ENCODE measurements around the gene DMRTC2.

Gene DMRTC2

DNA sequence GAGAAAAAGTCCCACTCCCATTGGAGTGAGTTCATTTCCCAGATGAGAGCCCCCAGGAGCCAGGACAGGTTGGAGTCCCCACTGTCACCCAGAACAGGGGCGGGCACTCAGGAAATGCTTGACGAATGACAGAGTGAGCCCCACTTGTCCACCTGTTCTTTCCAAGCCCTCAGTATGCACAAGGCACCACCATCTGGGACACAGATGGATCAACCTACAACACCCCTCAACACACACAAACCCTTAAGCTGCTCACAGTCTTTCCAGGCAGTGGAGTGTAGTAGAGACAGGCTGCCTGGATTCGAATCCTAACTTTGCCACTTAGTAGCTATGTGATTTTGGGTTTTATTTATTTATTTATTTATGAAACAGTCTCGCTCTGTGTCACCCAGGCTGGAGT lies 46.1 kb downstream of the DMRTC2 start:
- Histone ChIP-seq H3K4me1 (ENCODE audit: control insufficient read depth in 2 of 2, insufficient read depth in 1 of 2, low read depth in 1 of 2, low read length in 2 of 2) (no peaks in the 10 kb centered on the region), H3K4ac (ENCODE audit: low read length) (no peak overlapping the region), H3K4me2 (ENCODE audit: insufficient read depth, low read length, poor library complexity, severe bottlenecking) (no peak overlapping the region), H2AK5ac (ENCODE audit: low read depth, low read length) (no peak overlapping the region), H4K91ac (ENCODE audit: low read depth, low read length, poor library complexity) (no peak overlapping the region), H3K79me1 (ENCODE audit: low read depth, low read length) (peaks cover 6% of the 10 kb centered on the region), H4K8ac (ENCODE audit: low read depth, low read length) (no peak overlapping the region), H2BK15ac (ENCODE audit: low read length) (no peak overlapping the region), H2BK12ac (ENCODE audit: low read length) (no peak overlapping the region), H2BK5ac (ENCODE audit: low read length) (no peak overlapping the region), H3K9me3 (replicated peaks in 1 of 2; ENCODE audit: control insufficient read depth in 2 of 2, insufficient read depth in 1 of 2, low read depth in 1 of 2, low read length in 2 of 2) (no peaks in the 10 kb centered on the region), H3K14ac (ENCODE audit: low read length) (no peak overlapping the region), H3K27ac (replicated peaks; ENCODE audit: low read length) (no peak overlapping the region), H2AFZ (ENCODE audit: low read length) (no peak overlapping the region), H3K36me3 (replicated peaks in 1 of 2; ENCODE audit: control insufficient read depth in 2 of 2, insufficient read depth in 2 of 2, low read length in 2 of 2) (peaks cover 14 to 21% of the 10 kb centered on the region in 2 donors), H3K4me3 (ENCODE audit: low read length in 2 of 2) (no peak overlapping the region), H2BK120ac (ENCODE audit: low read depth, low read length) (no peak overlapping the region), H3K18ac (ENCODE audit: low read length) (no peak overlapping the region), H3K9ac (ENCODE audit: low read depth, low read length, poor library complexity) (no peak overlapping the region), H3K27me3 (ENCODE audit: control insufficient read depth in 3 of 3, insufficient read depth in 3 of 3, low read depth in 1 of 3, low read length in 3 of 3) (no peaks in the 10 kb centered on the region), H3K23ac (ENCODE audit: low read depth, low read length, poor library complexity) (no peak overlapping the region)
- DNase-seq (ENCODE audit: low spot score), result no peak
- no CpG with 5 or more reads among the region's 4 CpGs for WGBS, 2 donors (ENCODE audit: extremely low coverage in 2 of 2, insufficient read length in 2 of 2, insufficient replicate concordance in 1 of 2)

DNA sequence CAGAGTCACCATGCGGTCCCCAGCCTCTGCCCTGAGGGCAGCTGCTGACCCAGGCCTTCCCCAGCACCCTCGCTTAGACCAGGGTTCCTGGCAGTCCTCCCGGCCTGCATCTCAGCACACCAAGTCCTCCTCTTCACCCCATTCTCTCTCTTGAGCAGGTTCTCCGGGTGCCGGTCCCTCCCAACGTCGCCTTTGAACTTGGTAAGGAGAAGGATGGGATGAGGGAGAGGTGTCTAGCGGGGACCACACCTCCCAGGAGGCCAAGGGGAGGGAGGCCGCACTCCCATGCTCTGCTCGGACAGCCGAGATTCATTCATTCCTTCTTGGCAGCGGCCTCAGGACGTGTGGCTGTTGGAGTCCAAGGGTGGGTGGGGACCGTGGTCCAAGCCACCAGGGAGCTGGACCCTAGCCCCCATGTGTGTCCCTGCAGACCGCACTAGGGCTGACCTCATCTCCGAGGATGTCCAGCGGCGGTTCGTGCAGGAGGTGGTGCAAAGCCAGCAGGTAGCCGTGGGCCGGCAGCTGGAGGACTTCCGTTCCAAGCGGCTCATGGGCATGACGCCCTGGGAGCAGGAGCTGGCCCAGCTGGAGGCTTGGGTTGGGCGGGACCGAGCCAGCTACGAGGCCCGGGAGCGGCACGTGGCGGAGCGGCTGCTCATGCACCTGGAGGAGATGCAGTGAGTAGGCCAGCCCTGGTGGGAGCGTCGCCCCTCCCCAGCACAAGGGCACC lies 47.5 kb downstream of the DMRTC2 start:
- Histone ChIP-seq H3K14ac (ENCODE audit: low read length) (no peak overlapping the region), H3K4me3 (ENCODE audit: low read length in 2 of 2) (no peak overlapping the region), H3K4me2 (ENCODE audit: insufficient read depth, low read length, poor library complexity, severe bottlenecking) (no peak overlapping the region), H3K27me3 (ENCODE audit: control insufficient read depth in 3 of 3, insufficient read depth in 3 of 3, low read depth in 1 of 3, low read length in 3 of 3) (no peaks in the 10 kb centered on the region), H2BK12ac (ENCODE audit: low read length) (no peak overlapping the region), H3K9ac (ENCODE audit: low read depth, low read length, poor library complexity) (no peak overlapping the region), H4K91ac (ENCODE audit: low read depth, low read length, poor library complexity) (no peak overlapping the region), H2BK120ac (ENCODE audit: low read depth, low read length) (no peak overlapping the region), H2BK5ac (ENCODE audit: low read length) (peak overlapping the region; percentile 53), H3K27ac (replicated peaks; ENCODE audit: low read length) (no peak overlapping the region), H3K36me3 (replicated peaks in 1 of 2; ENCODE audit: control insufficient read depth in 2 of 2, insufficient read depth in 2 of 2, low read length in 2 of 2) (peaks cover 14 to 22% of the 10 kb centered on the region in 2 donors), H4K8ac (ENCODE audit: low read depth, low read length) (no peak overlapping the region), H3K23ac (ENCODE audit: low read depth, low read length, poor library complexity) (peak overlapping the region; percentile 55), H3K9me3 (replicated peaks in 1 of 2; ENCODE audit: control insufficient read depth in 2 of 2, insufficient read depth in 1 of 2, low read depth in 1 of 2, low read length in 2 of 2) (no peaks in the 10 kb centered on the region), H2BK15ac (ENCODE audit: low read length) (no peak overlapping the region), H2AK5ac (ENCODE audit: low read depth, low read length) (no peak overlapping the region), H3K79me1 (ENCODE audit: low read depth, low read length) (peaks cover 6% of the 10 kb centered on the region), H3K18ac (ENCODE audit: low read length) (no peak overlapping the region), H3K4ac (ENCODE audit: low read length) (no peak overlapping the region), H3K4me1 (ENCODE audit: control insufficient read depth in 2 of 2, insufficient read depth in 1 of 2, low read depth in 1 of 2, low read length in 2 of 2) (no peaks in the 10 kb centered on the region), H2AFZ (ENCODE audit: low read length) (no peak overlapping the region)
- WGBS, 2 donors (ENCODE audit: extremely low coverage in 2 of 2, insufficient read length in 2 of 2, insufficient replicate concordance in 1 of 2), result no CpG with 5 or more reads among the region's 34 CpGs
- no peak for DNase-seq (ENCODE audit: low spot score)

DNA sequence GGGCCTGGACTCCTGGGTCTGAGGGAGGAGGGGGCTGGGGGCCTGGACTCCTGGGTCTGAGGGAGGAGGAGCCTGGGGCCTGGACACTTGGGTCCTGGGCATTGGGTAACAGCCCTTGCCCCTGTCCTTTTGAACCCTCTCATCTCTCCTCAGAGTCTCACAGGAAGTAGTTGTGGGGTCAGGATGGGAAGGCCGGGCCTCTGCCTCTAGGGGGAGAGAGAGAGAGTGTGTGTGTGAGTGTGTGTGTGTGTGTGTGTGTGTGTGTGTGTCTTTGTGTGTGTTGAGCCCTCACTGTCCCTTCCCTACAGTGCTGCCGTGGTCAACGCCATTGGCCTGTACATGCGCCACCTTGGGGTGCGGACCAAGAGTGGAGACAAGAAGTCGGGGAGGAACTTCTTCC lies 49.1 kb downstream of the DMRTC2 start:
- Histone ChIP-seq H3K27ac (replicated peaks; ENCODE audit: low read length) (no peak overlapping the region), H3K9ac (ENCODE audit: low read depth, low read length, poor library complexity) (no peak overlapping the region), H3K18ac (ENCODE audit: low read length) (no peak overlapping the region), H3K4me2 (ENCODE audit: insufficient read depth, low read length, poor library complexity, severe bottlenecking) (no peak overlapping the region), H2BK15ac (ENCODE audit: low read length) (no peak overlapping the region), H3K9me3 (replicated peaks in 1 of 2; ENCODE audit: control insufficient read depth in 2 of 2, insufficient read depth in 1 of 2, low read depth in 1 of 2, low read length in 2 of 2) (no peaks in the 10 kb centered on the region), H3K36me3 (replicated peaks in 1 of 2; ENCODE audit: control insufficient read depth in 2 of 2, insufficient read depth in 2 of 2, low read length in 2 of 2) (peaks cover 19 to 33% of the 10 kb centered on the region in 2 donors), H2BK5ac (ENCODE audit: low read length) (no peak overlapping the region), H2BK120ac (ENCODE audit: low read depth, low read length) (no peak overlapping the region), H3K4me3 (ENCODE audit: low read length in 2 of 2) (no peak overlapping the region), H3K4me1 (ENCODE audit: control insufficient read depth in 2 of 2, insufficient read depth in 1 of 2, low read depth in 1 of 2, low read length in 2 of 2) (no peaks in the 10 kb centered on the region), H3K4ac (ENCODE audit: low read length) (no peak overlapping the region), H2AFZ (ENCODE audit: low read length) (no peak overlapping the region), H3K79me1 (ENCODE audit: low read depth, low read length) (peaks cover 6% of the 10 kb centered on the region), H3K14ac (ENCODE audit: low read length) (no peak overlapping the region), H4K91ac (ENCODE audit: low read depth, low read length, poor library complexity) (no peak overlapping the region), H2BK12ac (ENCODE audit: low read length) (no peak overlapping the region), H2AK5ac (ENCODE audit: low read depth, low read length) (no peak overlapping the region), H3K23ac (ENCODE audit: low read depth, low read length, poor library complexity) (peak overlapping the region; percentile 25), H3K27me3 (ENCODE audit: control insufficient read depth in 3 of 3, insufficient read depth in 3 of 3, low read depth in 1 of 3, low read length in 3 of 3) (no peaks in the 10 kb centered on the region), H4K8ac (ENCODE audit: low read depth, low read length) (no peak overlapping the region)
- WGBS, 2 donors (ENCODE audit: extremely low coverage in 2 of 2, insufficient read length in 2 of 2, insufficient replicate concordance in 1 of 2), result no CpG with 5 or more reads among the region's 6 CpGs
- DNase-seq (ENCODE audit: low spot score), result no peak

DNA sequence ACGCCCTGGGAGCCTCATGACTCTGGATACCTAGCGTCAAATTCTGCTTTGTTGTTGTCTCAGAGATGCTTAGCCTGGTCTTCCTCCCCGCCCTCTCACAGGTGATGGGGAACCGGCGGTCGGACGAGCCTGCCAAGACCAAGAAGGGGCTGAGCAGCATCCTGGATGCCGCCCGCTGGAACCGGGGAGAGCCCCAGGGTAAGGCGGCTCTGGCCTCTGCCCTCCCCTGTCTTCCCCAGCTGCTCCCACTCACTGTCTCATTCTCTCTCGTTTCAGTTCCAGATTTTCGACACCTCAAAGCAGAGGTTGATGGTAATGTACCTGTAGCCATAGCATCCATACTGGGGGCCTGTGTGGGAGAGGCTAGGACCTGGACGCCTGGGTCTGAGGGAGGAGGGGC lies 49.5 kb downstream of the DMRTC2 start:
- no peak overlapping the region for H3K18ac ChIP-seq (ENCODE audit: low read length)
- H3K14ac ChIP-seq (ENCODE audit: low read length), result no peak overlapping the region
- no peaks in the 10 kb centered on the region for H3K9me3 ChIP-seq (replicated peaks in 1 of 2; ENCODE audit: control insufficient read depth in 2 of 2, insufficient read depth in 1 of 2, low read depth in 1 of 2, low read length in 2 of 2)
- H2BK12ac ChIP-seq (ENCODE audit: low read length), result no peak overlapping the region
- H3K27me3 ChIP-seq (ENCODE audit: control insufficient read depth in 3 of 3, insufficient read depth in 3 of 3, low read depth in 1 of 3, low read length in 3 of 3), result no peaks in the 10 kb centered on the region
- no peak overlapping the region for H2AK5ac ChIP-seq (ENCODE audit: low read depth, low read length)
- H3K4me1 ChIP-seq (ENCODE audit: control insufficient read depth in 2 of 2, insufficient read depth in 1 of 2, low read depth in 1 of 2, low read length in 2 of 2), result no peaks in the 10 kb centered on the region
- no peak overlapping the region for H4K8ac ChIP-seq (ENCODE audit: low read depth, low read length)
- H3K4ac ChIP-seq (ENCODE audit: low read length), result no peak overlapping the region
- no peak overlapping the region for H3K4me2 ChIP-seq (ENCODE audit: insufficient read depth, low read length, poor library complexity, severe bottlenecking)
- H3K79me1 ChIP-seq (ENCODE audit: low read depth, low read length), result peaks cover 6% of the 10 kb centered on the region
- no peak overlapping the region for H3K9ac ChIP-seq (ENCODE audit: low read depth, low read length, poor library complexity)
- no peak overlapping the region for H3K27ac ChIP-seq (replicated peaks; ENCODE audit: low read length)
- H3K23ac ChIP-seq (ENCODE audit: low read depth, low read length, poor library complexity), result peak overlapping the region; percentile 25
- no peak overlapping the region for H3K4me3 ChIP-seq (ENCODE audit: low read length in 2 of 2)
- no peak overlapping the region for H2BK15ac ChIP-seq (ENCODE audit: low read length)
- H2BK5ac ChIP-seq (ENCODE audit: low read length), result no peak overlapping the region
- peaks cover 17 to 31% of the 10 kb centered on the region in 2 donors for H3K36me3 ChIP-seq (replicated peaks in 1 of 2; ENCODE audit: control insufficient read depth in 2 of 2, insufficient read depth in 2 of 2, low read length in 2 of 2)
- no CpG with 5 or more reads among the region's 14 CpGs for WGBS, 2 donors (ENCODE audit: extremely low coverage in 2 of 2, insufficient read length in 2 of 2, insufficient replicate concordance in 1 of 2)
- H2AFZ ChIP-seq (ENCODE audit: low read length), result no peak overlapping the region
- no peak overlapping the region for H4K91ac ChIP-seq (ENCODE audit: low read depth, low read length, poor library complexity)
- no peak overlapping the region for H2BK120ac ChIP-seq (ENCODE audit: low read depth, low read length)
- DNase-seq (ENCODE audit: low spot score), result no peak
